Measurements from ENCODE around the gene CNTN3. TPM values are rescaled to one million over a fixed set of nuclear protein-coding genes. Genes with fewer than 3 reads are reported as not detected.

Gene CNTN3
- total RNA-seq, 1 experiment from 2014 or later, result not detected

DNA sequence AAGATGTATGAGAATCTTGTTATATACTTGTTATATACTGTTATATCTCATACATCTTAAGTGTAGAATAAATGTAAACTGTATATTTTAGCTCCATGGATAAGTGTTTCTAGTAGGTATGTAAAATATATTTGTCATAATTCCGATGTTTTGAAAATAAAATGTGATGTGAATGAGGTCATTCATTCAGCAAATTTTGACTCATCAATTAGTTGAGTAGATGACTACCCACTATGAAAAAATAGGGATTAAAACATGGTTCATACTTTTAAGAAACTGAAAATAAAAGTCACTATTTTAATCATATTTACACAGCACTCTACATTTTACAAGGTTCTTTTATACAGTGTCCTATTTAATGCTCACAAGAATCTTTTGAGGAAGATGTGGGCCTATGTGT, 28.4 kb upstream of the CNTN3 start:
- Histone ChIP-seq H3K36me3 (ENCODE audit: insufficient read depth, low read length) (no peaks in the 10 kb centered on the region), H2AFZ (ENCODE audit: low read length) (no peak overlapping the region), H3K27me3 (ENCODE audit: low read length) (no peaks in the 10 kb centered on the region), H3K9me2 (replicated peaks; ENCODE audit: insufficient read depth, low read length) (0 out of 2 replicates have a peak, but pooled peaks cover 2% of the 10 kb centered on the region), H4K20me1 (ENCODE audit: insufficient read depth, low read depth, low read length) (no peaks in the 10 kb centered on the region), H3K27ac (ENCODE audit: low read length) (no peak overlapping the region), H3K4me3 (ENCODE audit: low read length) (no peak overlapping the region), H3K9ac (ENCODE audit: low read length) (no peak overlapping the region), H3K4me2 (ENCODE audit: low read depth, low read length, poor library complexity, severe bottlenecking) (no peak overlapping the region), H3K4me1 (ENCODE audit: low read length) (no peaks in the 10 kb centered on the region), H3K9me3 (ENCODE audit: low read length) (no peaks in the 10 kb centered on the region), H3K79me2 (ENCODE audit: low read length) (no peaks in the 10 kb centered on the region)
- DNase-seq, result no peak

DNA sequence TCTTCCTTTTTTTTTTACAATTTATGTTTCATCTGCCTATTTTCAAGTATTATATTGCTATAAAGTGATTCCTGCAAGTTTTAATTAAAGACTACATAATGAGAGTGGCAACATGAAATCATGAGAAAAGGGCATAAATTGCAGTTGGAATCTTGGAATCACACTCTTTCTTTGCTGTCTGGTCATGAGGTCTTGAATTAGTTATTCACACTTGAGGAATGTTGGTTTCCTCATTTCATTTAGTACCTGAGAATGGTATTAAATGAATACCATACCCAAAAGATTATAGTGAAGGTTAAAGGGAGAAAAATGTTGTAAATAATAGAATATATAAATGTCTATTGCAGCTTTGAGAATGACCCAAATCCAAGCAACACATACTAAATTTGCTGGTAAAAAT, 25.8 kb upstream of the CNTN3 start:
- Histone ChIP-seq H3K36me3 (ENCODE audit: insufficient read depth, low read length) (no peaks in the 10 kb centered on the region), H3K4me2 (ENCODE audit: low read depth, low read length, poor library complexity, severe bottlenecking) (no peak overlapping the region), H3K27ac (ENCODE audit: low read length) (no peak overlapping the region), H3K9ac (ENCODE audit: low read length) (no peak overlapping the region), H2AFZ (ENCODE audit: low read length) (no peak overlapping the region), H3K4me3 (ENCODE audit: low read length) (no peak overlapping the region), H3K4me1 (ENCODE audit: low read length) (no peaks in the 10 kb centered on the region), H3K79me2 (ENCODE audit: low read length) (no peaks in the 10 kb centered on the region), H4K20me1 (ENCODE audit: insufficient read depth, low read depth, low read length) (no peaks in the 10 kb centered on the region), H3K27me3 (ENCODE audit: low read length) (no peaks in the 10 kb centered on the region), H3K9me3 (ENCODE audit: low read length) (no peaks in the 10 kb centered on the region), H3K9me2 (replicated peaks; ENCODE audit: insufficient read depth, low read length) (peaks cover 2% of the 10 kb centered on the region; the same call in 1 of the 2 replicates)
- no peak for DNase-seq

DNA sequence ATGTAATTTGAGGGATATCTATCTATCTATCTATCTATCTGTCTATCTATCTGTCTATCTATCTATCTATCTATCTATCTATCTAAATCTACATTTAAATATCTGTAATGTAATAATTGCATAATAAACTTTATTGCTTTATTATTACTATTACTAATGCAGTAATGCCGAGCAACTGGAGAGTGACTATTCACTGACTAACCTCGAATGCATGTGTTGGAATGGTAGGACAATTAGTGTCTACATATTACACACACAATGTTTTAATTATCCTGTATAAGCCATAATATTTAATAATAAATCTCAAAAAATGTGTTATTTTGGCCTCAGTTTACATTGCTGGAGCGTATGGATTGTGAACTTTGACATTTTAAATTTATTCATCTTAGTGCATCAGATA, 25.2 kb upstream of the CNTN3 start:
- no peaks in the 10 kb centered on the region for H4K20me1 ChIP-seq (ENCODE audit: insufficient read depth, low read depth, low read length)
- H2AFZ ChIP-seq (ENCODE audit: low read length), result no peak overlapping the region
- H3K4me3 ChIP-seq (ENCODE audit: low read length), result no peak overlapping the region
- H3K4me2 ChIP-seq (ENCODE audit: low read depth, low read length, poor library complexity, severe bottlenecking), result no peak overlapping the region
- H3K36me3 ChIP-seq (ENCODE audit: insufficient read depth, low read length), result no peaks in the 10 kb centered on the region
- H3K27me3 ChIP-seq (ENCODE audit: low read length), result no peaks in the 10 kb centered on the region
- no peak for DNase-seq
- no peaks in the 10 kb centered on the region for H3K4me1 ChIP-seq (ENCODE audit: low read length)
- H3K9me2 ChIP-seq (replicated peaks; ENCODE audit: insufficient read depth, low read length), result peaks cover 2% of the 10 kb centered on the region; the same call in 1 of the 2 replicates
- H3K79me2 ChIP-seq (ENCODE audit: low read length), result no peaks in the 10 kb centered on the region
- H3K27ac ChIP-seq (ENCODE audit: low read length), result no peak overlapping the region
- H3K9me3 ChIP-seq (ENCODE audit: low read length), result no peaks in the 10 kb centered on the region
- no peak overlapping the region for H3K9ac ChIP-seq (ENCODE audit: low read length)

DNA sequence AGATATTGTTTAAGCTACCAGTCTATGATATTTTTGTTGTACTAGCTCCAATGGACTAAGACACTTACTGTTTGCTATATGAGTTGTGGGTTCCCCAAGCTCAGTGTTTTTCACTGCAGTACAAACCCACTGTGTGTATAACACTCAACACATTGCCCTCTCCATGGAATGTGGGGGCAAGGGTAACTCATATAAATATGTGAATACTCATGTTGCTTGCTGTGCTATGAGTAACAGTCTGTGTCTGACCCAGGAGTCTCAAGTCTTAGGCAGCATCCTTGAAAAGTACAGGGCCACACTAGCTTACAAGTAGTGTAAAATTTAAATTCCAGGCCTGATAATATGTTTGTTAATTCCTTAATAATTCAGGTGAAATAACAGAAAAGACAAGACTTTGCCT, 22.5 kb upstream of the CNTN3 start:
- no peaks in the 10 kb centered on the region for H3K79me2 ChIP-seq (ENCODE audit: low read length)
- no peak overlapping the region for H3K4me3 ChIP-seq (ENCODE audit: low read length)
- no peaks in the 10 kb centered on the region for H3K36me3 ChIP-seq (ENCODE audit: insufficient read depth, low read length)
- no peaks in the 10 kb centered on the region for H3K4me1 ChIP-seq (ENCODE audit: low read length)
- no peaks in the 10 kb centered on the region; the same call in none of the 2 replicates for H3K9me2 ChIP-seq (replicated peaks; ENCODE audit: insufficient read depth, low read length)
- H3K27ac ChIP-seq (ENCODE audit: low read length), result no peak overlapping the region
- H3K9me3 ChIP-seq (ENCODE audit: low read length), result no peaks in the 10 kb centered on the region
- DNase-seq, result no peak
- no peak overlapping the region for H3K9ac ChIP-seq (ENCODE audit: low read length)
- H3K4me2 ChIP-seq (ENCODE audit: low read depth, low read length, poor library complexity, severe bottlenecking), result no peak overlapping the region
- no peaks in the 10 kb centered on the region for H3K27me3 ChIP-seq (ENCODE audit: low read length)
- H2AFZ ChIP-seq (ENCODE audit: low read length), result no peak overlapping the region
- H4K20me1 ChIP-seq (ENCODE audit: insufficient read depth, low read depth, low read length), result no peaks in the 10 kb centered on the region

DNA sequence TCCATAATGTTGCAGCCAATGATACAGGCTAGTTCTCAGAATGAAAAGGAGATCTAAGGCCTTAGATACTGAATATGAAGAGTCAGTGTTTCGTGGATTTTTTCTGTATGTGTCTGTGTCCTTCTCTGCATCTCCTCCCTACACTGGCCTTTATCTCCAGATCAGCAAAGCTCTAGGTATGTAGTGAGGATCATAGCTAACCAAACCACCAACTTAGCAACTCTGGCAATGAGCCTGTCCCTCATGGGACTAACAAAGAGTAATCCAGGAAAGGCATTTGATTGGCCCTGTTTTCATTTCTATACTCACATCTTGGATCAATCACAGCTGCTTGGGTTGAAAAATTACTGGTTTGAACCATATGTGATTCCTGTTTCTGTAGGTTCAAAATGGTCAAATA, 18.6 kb upstream of the CNTN3 start:
- Histone ChIP-seq H3K9me2 (replicated peaks; ENCODE audit: insufficient read depth, low read length) (no peaks in the 10 kb centered on the region; the same call in none of the 2 replicates), H3K27me3 (ENCODE audit: low read length) (no peaks in the 10 kb centered on the region), H3K27ac (ENCODE audit: low read length) (no peak overlapping the region), H3K4me2 (ENCODE audit: low read depth, low read length, poor library complexity, severe bottlenecking) (no peak overlapping the region), H3K4me3 (ENCODE audit: low read length) (no peak overlapping the region), H2AFZ (ENCODE audit: low read length) (no peak overlapping the region), H3K9me3 (ENCODE audit: low read length) (no peaks in the 10 kb centered on the region), H3K9ac (ENCODE audit: low read length) (no peak overlapping the region), H4K20me1 (ENCODE audit: insufficient read depth, low read depth, low read length) (no peaks in the 10 kb centered on the region), H3K79me2 (ENCODE audit: low read length) (no peaks in the 10 kb centered on the region), H3K36me3 (ENCODE audit: insufficient read depth, low read length) (no peaks in the 10 kb centered on the region), H3K4me1 (ENCODE audit: low read length) (no peaks in the 10 kb centered on the region)
- no peak for DNase-seq

DNA sequence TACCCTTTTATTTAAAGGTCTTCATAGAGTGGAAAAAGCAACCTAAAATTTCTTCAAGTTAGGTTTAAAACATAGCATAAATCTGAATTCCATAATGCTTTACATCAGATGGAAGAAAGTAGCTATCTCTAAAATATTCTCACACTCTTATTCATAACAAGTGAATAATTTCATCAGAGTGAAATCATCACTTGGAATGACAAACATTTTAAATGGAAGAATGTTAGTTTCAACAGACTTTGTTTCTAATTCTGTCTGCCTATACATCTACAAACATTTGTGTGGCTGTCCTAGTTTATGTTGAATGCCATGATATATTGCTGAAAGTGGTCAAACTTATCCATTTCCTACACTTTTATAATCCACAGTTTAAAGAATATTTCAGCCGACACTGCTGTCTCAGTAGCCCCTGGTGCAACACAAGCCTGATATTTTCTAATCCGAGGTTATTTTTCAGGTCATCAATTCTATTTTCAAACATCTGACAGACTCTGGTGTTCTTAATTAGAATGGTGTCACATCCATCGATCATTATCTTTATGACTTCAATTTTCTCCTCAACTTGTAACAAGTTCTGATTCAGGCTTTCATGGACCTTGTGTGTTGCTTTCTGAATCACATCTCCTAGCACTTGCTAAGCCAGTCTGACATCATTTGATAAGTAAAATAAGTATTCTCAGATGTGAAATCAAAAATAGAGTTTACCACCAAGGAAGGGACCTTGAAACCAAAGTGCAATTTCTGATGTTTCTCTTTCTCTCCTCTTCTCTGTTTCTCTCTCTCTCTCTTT, 17.1 kb upstream of the CNTN3 start:
- Histone ChIP-seq H3K9me2 (replicated peaks; ENCODE audit: insufficient read depth, low read length) (no peaks in the 10 kb centered on the region; the same call in 1 of the 2 replicates), H3K27ac (ENCODE audit: low read length) (no peak overlapping the region), H3K36me3 (ENCODE audit: insufficient read depth, low read length) (no peaks in the 10 kb centered on the region), H3K4me3 (ENCODE audit: low read length) (no peak overlapping the region), H3K27me3 (ENCODE audit: low read length) (no peaks in the 10 kb centered on the region), H4K20me1 (ENCODE audit: insufficient read depth, low read depth, low read length) (no peaks in the 10 kb centered on the region), H2AFZ (ENCODE audit: low read length) (no peak overlapping the region), H3K9ac (ENCODE audit: low read length) (no peak overlapping the region), H3K4me1 (ENCODE audit: low read length) (no peaks in the 10 kb centered on the region), H3K9me3 (ENCODE audit: low read length) (no peaks in the 10 kb centered on the region), H3K79me2 (ENCODE audit: low read length) (no peaks in the 10 kb centered on the region), H3K4me2 (ENCODE audit: low read depth, low read length, poor library complexity, severe bottlenecking) (no peak overlapping the region)
- DNase-seq, result no peak

DNA sequence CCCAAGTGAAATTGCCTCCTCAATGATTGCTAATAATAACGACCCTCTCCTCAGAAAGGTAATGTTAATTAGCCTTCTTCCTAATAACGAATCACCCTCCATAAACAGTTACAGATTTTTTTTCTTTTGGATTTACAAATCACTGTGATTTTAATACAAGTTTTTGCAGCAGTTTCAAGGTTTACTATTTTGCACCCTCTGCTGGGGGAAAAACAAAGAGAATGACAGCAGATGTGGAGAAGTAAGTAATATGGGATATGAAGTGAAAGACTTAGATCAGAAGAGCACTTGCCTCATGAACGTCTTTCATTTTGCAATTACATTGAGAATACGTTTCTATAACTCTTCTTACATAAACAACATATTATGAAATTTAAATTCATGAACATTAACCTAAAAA, 16.1 kb upstream of the CNTN3 start:
- H3K4me1 ChIP-seq (ENCODE audit: low read length), result no peaks in the 10 kb centered on the region
- H2AFZ ChIP-seq (ENCODE audit: low read length), result no peak overlapping the region
- no peak overlapping the region for H3K9ac ChIP-seq (ENCODE audit: low read length)
- H3K27me3 ChIP-seq (ENCODE audit: low read length), result no peaks in the 10 kb centered on the region
- H4K20me1 ChIP-seq (ENCODE audit: insufficient read depth, low read depth, low read length), result no peaks in the 10 kb centered on the region
- H3K79me2 ChIP-seq (ENCODE audit: low read length), result no peaks in the 10 kb centered on the region
- no peak for DNase-seq
- no peak overlapping the region for H3K27ac ChIP-seq (ENCODE audit: low read length)
- no peaks in the 10 kb centered on the region for H3K36me3 ChIP-seq (ENCODE audit: insufficient read depth, low read length)
- no peak overlapping the region for H3K4me3 ChIP-seq (ENCODE audit: low read length)
- no peaks in the 10 kb centered on the region; the same call in 1 of the 2 replicates for H3K9me2 ChIP-seq (replicated peaks; ENCODE audit: insufficient read depth, low read length)
- no peak overlapping the region for H3K4me2 ChIP-seq (ENCODE audit: low read depth, low read length, poor library complexity, severe bottlenecking)
- H3K9me3 ChIP-seq (ENCODE audit: low read length), result no peaks in the 10 kb centered on the region

DNA sequence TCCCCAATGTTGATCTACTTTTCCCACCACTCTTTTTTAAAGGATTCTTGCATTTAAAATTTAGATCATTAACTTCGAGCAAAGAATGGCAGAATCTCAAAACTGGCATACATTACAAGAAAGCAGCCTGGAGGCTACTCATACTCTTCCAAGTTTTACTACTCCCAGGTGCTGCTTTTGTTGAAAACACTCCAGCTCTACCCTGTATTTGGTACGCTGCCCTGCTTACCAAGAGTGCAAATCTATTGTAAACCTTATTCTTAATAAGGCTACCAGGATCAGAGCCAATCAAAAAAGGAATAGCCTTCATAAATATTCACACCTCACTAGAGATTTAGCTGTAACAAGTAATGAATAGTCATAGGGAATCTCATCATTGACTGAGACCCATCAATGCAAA, 11.6 kb upstream of the CNTN3 start:
- no peak for DNase-seq
- Histone ChIP-seq H3K27me3 (ENCODE audit: low read length) (no peaks in the 10 kb centered on the region), H3K9me3 (ENCODE audit: low read length) (no peaks in the 10 kb centered on the region), H3K9ac (ENCODE audit: low read length) (no peak overlapping the region), H4K20me1 (ENCODE audit: insufficient read depth, low read depth, low read length) (no peaks in the 10 kb centered on the region), H3K4me1 (ENCODE audit: low read length) (no peaks in the 10 kb centered on the region), H3K9me2 (replicated peaks; ENCODE audit: insufficient read depth, low read length) (no peaks in the 10 kb centered on the region), H3K79me2 (ENCODE audit: low read length) (no peaks in the 10 kb centered on the region), H3K4me3 (ENCODE audit: low read length) (no peak overlapping the region), H3K4me2 (ENCODE audit: low read depth, low read length, poor library complexity, severe bottlenecking) (no peak overlapping the region), H2AFZ (ENCODE audit: low read length) (no peak overlapping the region), H3K36me3 (ENCODE audit: insufficient read depth, low read length) (no peaks in the 10 kb centered on the region), H3K27ac (ENCODE audit: low read length) (no peak overlapping the region)

All from Karpas-422 (cell line).